HS-5 (cell line): ENCODE measurements around the gene ERFL.
"Not testable (repeated sequence)": the region's sequence is repeated elsewhere in the genome, so short reads cannot be mapped to it uniquely, and the experiment has no call there.

Experiments used
- DNase-seq: peaks from one replicate; pipeline ENCODE4 v3.0.0-alpha.2; 2012; ENCODE audit warnings: low read depth

ERFL gene

DNA sequence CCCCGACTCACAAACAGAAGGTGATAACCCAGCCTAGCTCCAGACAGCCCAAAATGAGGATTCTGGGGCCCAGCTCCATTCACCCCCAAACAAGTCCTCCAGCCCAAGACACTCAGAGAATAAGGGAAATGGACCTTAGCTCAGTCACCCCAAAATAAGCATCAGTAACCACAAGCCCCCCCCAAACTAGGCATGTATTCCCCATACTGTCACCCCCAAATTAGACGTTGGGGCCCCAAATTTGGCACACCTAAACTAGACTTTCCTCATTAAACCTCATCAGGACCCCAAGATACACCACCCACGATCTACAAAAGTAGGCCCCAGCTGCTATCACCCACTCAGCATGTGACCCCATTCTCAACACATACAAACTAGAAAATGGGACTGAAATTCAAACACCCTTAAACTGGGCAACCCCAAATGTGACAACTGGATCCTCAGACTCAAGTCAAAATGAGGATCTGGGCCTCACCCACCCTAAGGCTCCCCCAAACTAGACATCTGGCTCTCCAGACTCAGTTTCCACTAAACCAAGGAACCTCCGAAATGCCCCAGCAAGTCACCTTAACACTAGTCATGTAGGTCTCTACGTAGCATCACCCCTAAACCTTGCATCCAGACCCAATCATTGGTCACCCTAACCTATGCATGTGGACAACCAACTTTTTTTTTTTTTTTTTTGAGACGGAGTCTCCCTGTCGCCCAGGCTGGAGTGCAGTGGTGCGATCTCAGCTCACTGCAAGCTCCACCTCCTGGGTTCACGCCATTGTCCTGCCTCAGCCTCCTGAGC lies 13.4 kb upstream of the ERFL start:
- DNase-seq: no peak

GRCh38 chr19:41940731-41941409 lies 12.6 kb upstream of the ERFL start:
- DNase-seq: no peak

GRCh38 chr19:41939861-41940730 lies 11.8 kb upstream of the ERFL start:
- DNase-seq: no peak

DNA sequence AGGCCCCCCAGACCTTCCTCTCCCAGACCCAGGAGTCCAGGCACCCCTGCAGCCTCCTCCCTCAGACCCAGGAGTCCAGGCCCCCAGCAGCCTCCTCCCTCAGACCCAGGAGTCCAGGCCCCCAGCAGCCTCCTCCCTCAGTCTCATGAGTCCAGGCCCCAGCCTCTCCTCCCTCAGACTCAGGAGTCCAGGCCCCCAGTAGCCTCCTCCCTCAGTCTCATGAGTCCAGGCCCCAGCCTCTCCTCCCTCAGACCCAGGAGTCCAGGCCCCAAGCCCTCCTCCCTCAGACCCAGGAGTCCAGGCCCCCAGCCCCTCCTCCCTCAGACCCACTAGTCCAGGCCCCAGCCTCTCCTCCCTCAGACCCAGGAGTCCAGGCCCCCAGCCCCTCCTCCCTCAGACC lies 11.0 kb upstream of the ERFL start:
- DNase-seq: not testable (repeated sequence)

DNA sequence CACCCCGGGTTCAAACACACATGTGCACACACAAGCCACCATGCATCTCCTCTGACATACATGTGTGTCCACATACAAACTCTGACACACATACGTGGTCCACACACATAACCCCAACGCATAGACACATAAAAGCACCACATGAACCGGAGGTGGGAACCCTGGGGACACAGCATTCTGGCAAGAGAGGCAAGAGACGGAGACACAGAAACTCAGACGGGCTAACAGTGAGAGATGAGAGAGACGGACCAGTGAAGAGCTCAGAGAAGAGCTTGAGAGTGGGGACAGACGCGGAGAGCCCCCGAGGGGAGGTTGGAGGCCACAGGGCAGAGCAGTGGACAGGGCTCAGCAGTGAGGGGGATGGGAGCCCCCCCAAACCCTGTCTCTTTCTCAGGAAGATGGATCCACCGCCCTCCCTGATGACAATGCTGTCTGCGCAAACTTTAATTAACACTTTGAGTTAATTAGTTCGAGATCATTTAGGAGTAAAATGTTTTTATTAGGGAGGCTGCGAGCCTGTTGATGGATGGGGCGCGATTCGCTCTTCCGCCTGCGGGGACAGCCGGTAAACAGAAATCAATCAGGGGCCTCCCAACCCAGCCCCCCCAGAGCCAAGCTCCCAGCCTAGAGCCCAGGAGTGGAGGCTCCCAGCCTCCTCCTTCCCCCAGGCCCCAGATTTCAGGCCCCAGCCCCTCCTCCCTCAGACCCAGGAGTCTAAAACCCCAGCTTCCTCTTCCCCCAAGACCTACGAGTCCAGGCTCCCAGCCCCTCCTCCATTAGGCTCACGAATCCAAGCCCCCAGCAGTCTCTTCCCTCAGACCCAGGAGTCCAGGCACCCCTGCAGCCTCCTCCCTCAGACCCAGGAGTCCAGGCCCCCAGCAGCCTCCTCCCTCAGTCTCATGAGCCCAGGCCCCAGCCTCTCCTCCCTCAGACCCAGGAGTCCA lies 9.5 kb upstream of the ERFL start:
- DNase-seq: no peak

DNA sequence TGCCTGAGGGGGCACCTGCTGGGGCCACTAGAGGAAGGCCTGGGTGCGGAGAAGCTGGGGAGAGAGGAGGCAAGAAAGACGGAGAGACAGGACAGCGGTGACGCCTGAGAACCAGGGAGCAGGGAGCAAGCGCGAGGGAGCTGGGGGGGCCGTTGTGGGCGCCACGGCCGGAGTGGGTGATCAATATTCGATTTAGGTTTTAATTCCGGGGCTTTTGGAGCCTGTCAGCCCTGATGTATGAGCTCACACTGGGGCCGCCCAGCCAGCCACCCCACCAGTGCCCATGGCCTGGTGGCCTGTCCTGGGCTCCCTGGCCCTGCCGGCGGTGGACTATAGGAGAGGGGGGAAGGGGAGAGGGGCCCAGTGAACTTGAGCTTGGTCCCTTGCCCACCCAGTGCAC lies 8.7 kb upstream of the ERFL start:
- no peak for DNase-seq

GRCh38 chr19:41936416-41936850 lies 8.2 kb upstream of the ERFL start:
- no peak for DNase-seq

- no peak for DNase-seq
Measured at GRCh38 chr19:41935760-41936415, 7.6 kb upstream of the ERFL start.

DNA sequence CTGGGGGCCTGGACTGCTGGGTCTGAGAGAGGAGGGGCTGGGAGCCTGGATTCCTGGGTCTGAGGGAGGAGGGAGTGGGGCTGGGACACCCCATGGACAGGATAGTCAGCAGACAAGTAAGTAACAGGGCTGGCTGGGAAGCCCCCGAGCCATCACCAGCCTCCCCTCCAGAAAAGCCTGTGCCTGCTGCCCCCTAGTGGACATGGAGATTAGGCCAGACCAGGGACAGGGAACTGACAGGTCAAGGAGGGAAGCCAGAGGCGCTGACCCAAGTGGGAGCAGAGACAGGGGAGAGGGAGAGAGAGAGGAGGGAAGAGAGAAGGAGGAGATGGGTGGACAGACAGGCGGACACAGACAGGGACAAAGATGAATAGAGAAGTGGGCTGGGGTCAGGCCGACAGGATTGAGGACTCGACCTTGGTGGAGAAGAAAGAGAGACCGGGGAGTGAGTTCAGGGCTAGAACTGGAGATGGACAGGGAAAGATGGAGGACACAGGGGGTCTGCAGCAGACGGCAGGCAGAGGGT lies 6.7 kb upstream of the ERFL start:
- no peak for DNase-seq

DNA sequence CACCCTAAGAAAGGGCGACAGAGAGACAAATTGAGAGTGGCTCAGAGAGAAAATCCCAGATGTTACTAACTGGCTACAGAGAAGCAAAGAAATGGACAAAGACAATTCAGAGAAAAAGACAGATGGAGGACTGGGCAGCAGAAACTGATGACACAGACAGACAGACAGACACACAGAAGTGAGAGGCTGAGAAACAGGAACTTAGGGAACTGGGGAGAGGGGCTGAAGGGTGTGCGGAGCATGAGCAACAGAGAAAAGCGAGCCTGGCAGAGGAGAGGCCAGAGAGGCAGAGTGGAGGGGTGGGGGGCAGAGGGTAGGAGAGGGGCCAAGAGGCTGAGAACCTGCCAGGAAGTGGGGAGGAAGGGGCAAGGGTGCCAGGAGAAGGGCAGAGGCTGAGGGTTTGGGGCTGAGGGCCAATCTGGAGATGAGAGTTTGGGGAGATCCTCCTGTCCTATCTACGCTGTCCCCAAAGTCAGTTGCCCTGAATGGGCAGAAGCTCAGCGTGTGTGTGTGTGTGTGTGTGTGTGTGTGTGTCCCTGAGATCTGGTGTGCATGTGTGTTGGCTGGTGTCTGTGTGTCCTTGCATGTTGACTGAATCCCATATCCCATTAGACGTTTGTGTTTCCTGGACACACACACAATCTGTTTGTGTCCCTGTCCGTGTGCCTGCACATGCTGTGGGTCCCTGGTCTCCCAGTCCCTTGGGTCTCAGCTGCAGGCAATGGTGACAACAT lies 5.6 kb upstream of the ERFL start:
- no peak for DNase-seq

DNA sequence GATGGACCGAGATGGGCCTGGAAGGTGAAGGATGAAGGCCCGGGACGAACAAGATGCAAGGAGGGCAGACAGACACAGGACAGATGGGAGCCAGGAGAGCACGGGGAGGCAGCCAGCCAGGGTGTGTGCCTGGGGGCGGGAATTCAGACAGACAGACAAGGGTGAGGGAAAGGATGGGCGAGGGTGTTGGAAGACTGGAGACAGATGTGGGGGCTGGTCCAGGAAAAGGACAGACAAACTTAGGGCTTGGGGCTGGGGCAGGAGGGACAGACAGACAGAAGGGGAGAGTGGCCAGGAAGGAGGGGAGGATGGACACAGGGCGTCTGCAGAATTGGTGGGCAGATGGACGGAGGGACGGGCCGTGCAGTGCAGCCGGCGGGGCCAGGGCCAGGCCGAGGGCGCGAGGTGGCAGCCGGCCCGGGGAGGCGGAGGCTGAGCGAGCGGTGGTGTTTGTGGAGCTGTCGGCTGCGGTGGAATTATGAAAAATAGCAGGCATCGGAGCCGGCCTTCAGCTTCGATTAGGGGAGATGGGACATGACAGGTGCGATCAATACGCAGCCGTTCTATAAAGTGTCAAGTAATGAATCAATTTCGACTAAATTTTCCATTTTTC lies 4.6 kb upstream of the ERFL start:
- DNase-seq: no peak

DNA sequence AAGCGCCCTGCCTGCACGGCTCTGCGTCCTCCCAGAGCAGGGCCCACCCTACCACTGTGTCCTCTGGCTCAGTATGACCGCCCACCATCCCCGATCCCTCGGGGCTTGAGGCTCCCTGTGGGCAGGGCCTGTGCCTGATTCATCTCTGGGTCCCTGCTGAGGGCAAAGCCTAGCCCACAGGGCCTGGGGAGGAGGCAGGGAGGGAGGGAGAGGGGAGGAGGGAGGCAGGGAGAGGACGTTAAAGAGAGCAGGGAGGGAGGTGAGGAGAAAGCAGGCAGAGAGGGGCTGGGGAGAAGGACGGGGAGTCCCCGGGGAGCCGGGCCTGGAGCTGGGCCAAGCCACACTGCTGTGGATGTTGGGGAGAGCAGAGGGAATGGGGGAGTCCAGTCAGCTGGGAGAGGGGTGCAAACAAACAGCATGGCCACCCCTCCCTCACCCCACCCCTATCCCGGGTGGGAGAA lies 4.0 kb upstream of the ERFL start:
- no peak for DNase-seq

GRCh38 chr19:41930926-41931592 lies 2.8 kb upstream of the ERFL start:
- no peak for DNase-seq

DNA sequence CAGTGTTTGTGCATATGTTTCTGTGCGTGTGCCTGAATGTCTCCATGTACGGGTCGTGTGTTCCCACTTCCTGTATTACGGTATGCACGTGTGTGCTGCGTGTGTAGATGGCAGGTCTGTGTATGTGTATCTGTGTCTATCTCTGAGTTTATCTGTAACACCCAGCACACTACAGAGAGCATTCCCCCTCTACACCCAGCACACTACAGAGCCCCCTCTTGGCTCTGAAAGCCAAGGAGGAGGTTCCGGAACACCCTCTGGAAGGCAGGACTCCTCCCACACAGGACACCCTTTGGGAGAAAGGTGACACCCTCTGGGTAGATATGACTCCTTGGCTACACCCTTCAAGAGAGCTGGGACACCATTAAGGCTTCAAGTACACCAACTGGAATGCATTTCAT lies 2.1 kb upstream of the ERFL start:
- no peak for DNase-seq

DNA sequence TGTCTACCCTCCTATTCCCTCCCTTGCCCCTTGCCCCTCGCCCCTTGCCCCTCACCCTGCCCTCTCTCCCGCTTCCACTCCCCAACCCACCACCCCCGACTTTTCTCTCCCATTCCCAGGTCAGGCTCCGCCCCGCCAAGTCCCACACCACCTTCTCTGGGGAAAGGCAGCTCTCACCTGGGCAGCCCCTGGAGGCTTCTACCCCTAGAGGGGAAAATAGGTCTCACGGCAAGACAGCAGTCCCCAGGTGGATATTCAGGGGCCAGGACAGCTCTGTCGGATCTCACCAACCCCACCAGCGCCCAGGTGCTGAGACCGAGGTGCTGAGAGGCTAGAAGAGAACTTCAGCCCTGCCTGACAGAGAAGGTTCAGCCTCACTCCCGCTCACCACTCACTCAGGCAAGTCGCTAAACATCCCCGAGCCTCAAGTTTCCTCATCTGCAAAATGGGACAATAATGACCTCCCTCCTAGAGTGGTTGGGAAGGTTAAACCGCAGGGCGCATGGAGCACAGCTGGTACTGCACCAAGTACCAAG lies 1.4 kb upstream of the ERFL start:
- no peak for DNase-seq

DNA sequence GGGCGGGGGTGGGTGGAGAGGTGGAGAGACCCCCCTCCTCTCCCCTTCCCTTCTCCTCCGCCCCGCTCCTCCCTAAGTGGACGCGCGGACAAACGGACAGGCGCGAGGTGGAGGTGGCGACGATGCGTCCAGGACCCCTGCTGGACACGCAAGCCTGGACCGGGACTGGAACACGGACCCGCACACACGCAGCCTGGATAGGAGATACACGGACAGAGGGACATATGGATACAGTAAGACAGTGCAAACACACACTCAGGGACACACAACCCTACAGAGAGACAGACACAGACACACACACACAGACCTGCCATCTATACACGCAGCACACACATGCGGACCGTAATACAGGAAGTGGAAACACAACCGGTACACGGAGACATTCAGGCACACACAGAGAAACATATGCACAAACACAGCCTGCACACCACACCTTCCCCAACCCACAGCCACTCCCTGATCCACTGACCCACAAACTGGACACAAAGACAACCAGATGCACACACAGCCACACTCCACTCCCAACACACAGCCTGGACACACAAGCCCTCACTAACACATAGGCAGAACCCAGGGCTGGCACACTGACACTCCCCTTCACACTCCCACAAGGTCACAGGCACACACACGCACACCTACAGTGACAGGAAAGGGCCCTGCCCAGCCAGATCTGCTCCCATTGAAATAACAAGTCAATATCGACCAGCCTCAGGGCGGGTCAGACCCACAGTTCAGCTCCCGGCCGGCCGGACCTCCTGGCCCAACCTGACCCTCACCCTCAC lies 696 bp upstream of the ERFL start:
- DNase-seq: no peak

GRCh38 chr19:41927497-41928192 lies 604 bp downstream of the ERFL start:
- no peak for DNase-seq
